GM18907 (cell line): ENCODE measurements around the gene LGALS12.
"Not testable (repeated sequence)": the region's sequence is repeated elsewhere in the genome, so short reads cannot be mapped to it uniquely, and the experiment has no call there.

Source experiments
- ATAC-seq: cut with Tn5 transposase; IDR thresholded peaks from one replicate; pipeline ENCODE4 v1.9.1; 2021; ENCODE audit warnings: mild to moderate bottlenecking, moderate library complexity; ENCODE audit not compliant: unreplicated experiment

The LGALS12 gene

GRCh38 chr11:63532117-63532516, 26.2 kb downstream of the LGALS12 start:
- ATAC-seq = no peak

- no peak for ATAC-seq
Observed at GRCh38 chr11:63532799-63533475, 27.1 kb downstream of the LGALS12 start.

- ATAC-seq = no peak
Observed at GRCh38 chr11:63534076-63534475, 28.2 kb downstream of the LGALS12 start.

GRCh38 chr11:63534895-63535461, 29.1 kb downstream of the LGALS12 start:
- ATAC-seq = peak; percentile 39

GRCh38 chr11:63535734-63536133, 29.9 kb downstream of the LGALS12 start:
- no peak for ATAC-seq

GRCh38 chr11:63536669-63537292, 30.9 kb downstream of the LGALS12 start, which contains the start of gene PLAAT4:
TSS of gene PLAAT4 (plus strand) at chr11:63536808. CDS start at chr11:63536869, 61 bp downstream.
- ATAC-seq = no peak

GRCh38 chr11:63537293-63538101, 31.6 kb downstream of the LGALS12 start:
- ATAC-seq = no peak

GRCh38 chr11:63542506-63542905, 36.6 kb downstream of the LGALS12 start:
- not testable (repeated sequence) for ATAC-seq

GRCh38 chr11:63543711-63544110, 37.8 kb downstream of the LGALS12 start:
- ATAC-seq = no peak

GRCh38 chr11:63547061-63547460, 41.2 kb downstream of the LGALS12 start:
- ATAC-seq = no peak

- no peak for ATAC-seq
Observed at GRCh38 chr11:63548178-63548577, 42.3 kb downstream of the LGALS12 start.

- no peak for ATAC-seq
Observed at GRCh38 chr11:63549411-63549810, 43.5 kb downstream of the LGALS12 start.

GRCh38 chr11:63550156-63550700, 44.3 kb downstream of the LGALS12 start:
- ATAC-seq = not testable (repeated sequence)

- no peak for ATAC-seq
Observed at GRCh38 chr11:63551091-63551888, 45.4 kb downstream of the LGALS12 start.

- ATAC-seq = no peak
Observed at GRCh38 chr11:63551889-63552266, 46.0 kb downstream of the LGALS12 start.

- no peak for ATAC-seq
Observed at GRCh38 chr11:63552921-63553320, 47.0 kb downstream of the LGALS12 start.

- peak; percentile 67 for ATAC-seq
Observed at GRCh38 chr11:63553759-63554158, 47.9 kb downstream of the LGALS12 start.

- ATAC-seq = no peak
Observed at GRCh38 chr11:63554877-63555223, 49.0 kb downstream of the LGALS12 start.

- ATAC-seq = no peak
Observed at GRCh38 chr11:63556404-63557013, 50.6 kb downstream of the LGALS12 start.

- ATAC-seq = no peak
Observed at GRCh38 chr11:63557570-63557969, 51.7 kb downstream of the LGALS12 start.
